Stomach smooth muscle (tissue), 2 donors: ENCODE results near the gene CPB1.

Source experiments
- H3K27ac ChIP-seq: one replicate; pipeline ENCODE4 v1.7.0; 2013; ENCODE audit warnings: mild to moderate bottlenecking, low read length, inconsistent platforms
- H3K27me3 ChIP-seq, 2 donors: one replicate each; pipeline ENCODE4 v1.7.0; 2013; ENCODE audit warnings: low read length in 2 of 2; ENCODE audit not compliant: insufficient read depth in 2 of 2, control insufficient read depth in 1 of 2
- H3K36me3 ChIP-seq, 2 donors: one replicate each; pipeline ENCODE4 v1.7.0; 2013; ENCODE audit warnings: low read length in 2 of 2; ENCODE audit not compliant: control insufficient read depth in 2 of 2, insufficient read depth in 2 of 2
- H3K4me1 ChIP-seq: one replicate; pipeline ENCODE4 v1.7.0; 2013; ENCODE audit warnings: low read length; ENCODE audit not compliant: control insufficient read depth, insufficient read depth
- H3K4me3 ChIP-seq, 2 donors: one replicate each; pipeline ENCODE4 v1.7.0; 2013; ENCODE audit warnings: low read length in 2 of 2
- H3K9ac ChIP-seq, 2 donors: one replicate each; pipeline ENCODE4 v1.7.0; 2013; ENCODE audit warnings: low read length in 2 of 2, mild to moderate bottlenecking in 1 of 2
- H3K9me3 ChIP-seq, 2 donors: one replicate each; pipeline ENCODE4 v1.7.0; 2013; ENCODE audit warnings: low read length in 2 of 2; ENCODE audit not compliant: control insufficient read depth in 2 of 2
- donor health status: healthy.
- donor health status: Pancreatic carcinoma.

CPB1 gene

GRCh38 chr3:148881286-148881685, 53.7 kb downstream of the CPB1 start:
- Histone ChIP-seq H3K27ac (no peak overlapping the region), H3K9me3 (no peaks in the 10 kb centered on the region), H3K4me1 (no peaks in the 10 kb centered on the region)

GRCh38 chr3:148882288-148882687, 54.7 kb downstream of the CPB1 start:
- no peaks in the 10 kb centered on the region for H3K9me3 ChIP-seq
- no peak overlapping the region for H3K9ac ChIP-seq
- H3K4me1 ChIP-seq: no peaks in the 10 kb centered on the region
- no peak overlapping the region for H3K4me3 ChIP-seq
- H3K27me3 ChIP-seq: no peaks in the 10 kb centered on the region
- H3K36me3 ChIP-seq: no peaks in the 10 kb centered on the region
- no peak overlapping the region for H3K27ac ChIP-seq

More at GRCh38 chr3:148881286-148881685, 53.7 kb downstream of the CPB1 start:
- Histone ChIP-seq H3K27me3 (no peaks in the 10 kb centered on the region), H3K9ac (no peak overlapping the region), H3K36me3 (no peaks in the 10 kb centered on the region), H3K4me3 (no peak overlapping the region)

DNA sequence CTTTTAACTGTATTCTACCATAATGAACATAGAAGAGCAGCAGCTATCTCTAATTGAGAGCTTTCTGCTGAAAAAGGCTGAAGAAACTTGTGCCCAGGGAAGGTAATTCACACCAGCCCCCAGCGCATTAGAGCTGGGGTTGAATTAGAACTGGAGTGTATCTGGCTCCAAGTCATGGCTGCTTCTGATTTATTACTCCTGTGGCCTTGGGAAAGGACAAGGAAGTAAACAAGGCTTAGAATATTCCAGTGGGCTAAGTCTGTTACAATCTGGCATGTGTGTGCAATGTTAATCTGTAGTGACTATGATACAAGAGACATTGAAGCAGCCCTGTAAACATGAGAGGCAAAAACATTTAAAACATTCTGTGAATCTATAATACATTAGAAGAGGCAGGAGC, 55.6 kb downstream of the CPB1 start:
- H3K27ac ChIP-seq: no peak overlapping the region
- H3K27me3 ChIP-seq: no peaks in the 10 kb centered on the region

GRCh38 chr3:148884261-148884660, 56.6 kb downstream of the CPB1 start:
- Histone ChIP-seq H3K4me1 (no peaks in the 10 kb centered on the region), H3K27ac (no peak overlapping the region), H3K9ac (no peak overlapping the region), H3K27me3 (no peaks in the 10 kb centered on the region), H3K36me3 (no peaks in the 10 kb centered on the region), H3K9me3 (no peaks in the 10 kb centered on the region), H3K4me3 (no peak overlapping the region)

More for the DNA sequence above, 55.6 kb downstream of the CPB1 start:
- Histone ChIP-seq H3K9ac (no peak overlapping the region), H3K36me3 (no peaks in the 10 kb centered on the region), H3K4me3 (no peak overlapping the region), H3K9me3 (no peaks in the 10 kb centered on the region), H3K4me1 (no peaks in the 10 kb centered on the region)

DNA sequence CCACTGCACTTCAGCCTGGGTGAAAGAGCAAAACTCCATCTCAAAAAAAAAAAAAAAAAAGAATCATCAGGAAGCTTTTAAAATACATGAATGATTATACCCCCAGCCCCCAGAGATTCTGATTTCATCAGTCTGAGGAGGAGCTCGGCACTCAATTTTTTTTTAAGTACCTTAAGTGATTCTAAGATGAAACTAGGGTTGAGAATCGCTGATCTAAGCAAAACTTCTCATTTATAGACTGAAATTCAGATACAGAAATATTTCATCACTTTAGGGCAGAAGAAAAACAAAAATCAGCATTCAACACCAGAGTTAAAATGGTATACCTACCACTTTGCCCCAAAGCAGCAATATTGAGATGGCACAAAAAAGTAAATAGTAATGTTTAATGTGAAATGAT, 62.2 kb downstream of the CPB1 start:
- no peak overlapping the region for H3K9ac ChIP-seq
- H3K4me1 ChIP-seq: no peaks in the 10 kb centered on the region
- H3K9me3 ChIP-seq: no peaks in the 10 kb centered on the region
- H3K4me3 ChIP-seq: no peak overlapping the region
- no peaks in the 10 kb centered on the region for H3K27me3 ChIP-seq
- H3K27ac ChIP-seq: no peak overlapping the region
- no peaks in the 10 kb centered on the region for H3K36me3 ChIP-seq

- H3K27me3 ChIP-seq: no peaks in the 10 kb centered on the region
- H3K27ac ChIP-seq: no peak overlapping the region
- H3K9me3 ChIP-seq: no peaks in the 10 kb centered on the region
- H3K36me3 ChIP-seq: no peaks in the 10 kb centered on the region
- H3K9ac ChIP-seq: no peak overlapping the region
- no peaks in the 10 kb centered on the region for H3K4me1 ChIP-seq
- H3K4me3 ChIP-seq: no peak overlapping the region
Measured at GRCh38 chr3:148896062-148896461, 68.5 kb downstream of the CPB1 start.

DNA sequence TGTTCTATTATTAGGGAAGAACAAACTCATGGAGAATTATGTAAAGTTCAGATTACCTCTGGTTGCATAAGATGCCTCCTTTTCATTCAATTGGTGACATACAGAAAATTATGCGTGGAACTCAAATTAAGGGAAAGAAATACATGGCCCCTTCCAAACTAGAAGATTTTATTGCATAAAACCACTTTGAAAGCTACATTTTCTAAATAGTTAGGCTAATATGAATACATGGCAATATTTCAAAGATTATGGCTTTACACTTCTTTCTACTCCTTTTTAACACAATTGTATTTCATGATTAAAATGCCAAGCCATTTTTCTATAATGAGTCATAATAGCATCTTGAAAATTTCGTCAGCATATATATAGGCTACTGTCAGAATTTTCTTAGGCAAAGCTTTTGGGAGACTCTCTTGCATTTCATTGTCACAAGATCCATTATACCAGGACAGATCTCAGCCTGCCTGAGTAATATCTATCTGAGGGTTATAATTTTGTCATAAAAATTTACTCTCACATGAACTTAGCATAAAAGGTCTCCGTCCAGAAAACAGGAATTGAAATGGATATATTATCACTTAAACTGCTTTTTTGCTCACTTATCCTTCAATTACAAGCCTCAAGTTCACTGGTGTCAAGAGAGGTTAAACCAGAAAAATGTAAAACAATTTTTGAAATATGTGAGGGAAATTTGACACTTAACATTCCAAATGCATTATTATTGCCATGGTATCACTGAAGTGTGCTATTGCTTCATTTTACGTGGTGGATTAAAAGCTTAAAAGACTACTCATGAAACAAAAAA, 74.6 kb downstream of the CPB1 start:
- H3K9ac ChIP-seq: no peak overlapping the region
- no peaks in the 10 kb centered on the region for H3K36me3 ChIP-seq
- H3K9me3 ChIP-seq: no peaks in the 10 kb centered on the region
- H3K27ac ChIP-seq: no peak overlapping the region
- H3K4me3 ChIP-seq: no peak overlapping the region
- H3K27me3 ChIP-seq: peaks cover 0 to 2% of the 10 kb centered on the region in 2 donors
- H3K4me1 ChIP-seq: no peaks in the 10 kb centered on the region

GRCh38 chr3:148903022-148903442, 75.4 kb downstream of the CPB1 start:
- Histone ChIP-seq H3K9me3 (no peaks in the 10 kb centered on the region), H3K4me3 (no peak overlapping the region), H3K36me3 (no peaks in the 10 kb centered on the region), H3K27ac (no peak overlapping the region), H3K9ac (no peak overlapping the region), H3K4me1 (no peaks in the 10 kb centered on the region), H3K27me3 (peaks cover 0 to 2% of the 10 kb centered on the region in 2 donors)

GRCh38 chr3:148903941-148904340, 76.3 kb downstream of the CPB1 start:
- no peak overlapping the region for H3K27ac ChIP-seq

DNA sequence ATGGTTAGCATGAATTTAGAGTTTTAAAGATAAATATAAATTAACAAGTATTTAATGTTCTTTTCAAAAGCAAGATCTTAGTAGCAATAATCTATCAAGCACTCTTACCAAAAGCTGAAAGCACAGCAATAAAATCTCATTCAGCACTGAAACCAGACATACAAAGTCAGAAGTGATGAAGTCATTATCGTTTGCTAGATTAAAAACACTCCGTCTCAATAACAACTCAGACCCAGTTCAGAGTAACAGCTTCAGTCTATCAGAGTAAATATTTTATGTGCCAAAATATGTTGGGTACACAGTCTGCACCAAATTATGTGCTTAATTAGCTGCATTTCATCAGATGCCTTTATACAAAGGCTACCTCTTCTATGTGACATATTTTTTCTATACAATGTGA, 79.1 kb downstream of the CPB1 start:
- no peak overlapping the region for H3K9ac ChIP-seq
- H3K36me3 ChIP-seq: no peaks in the 10 kb centered on the region
- no peak overlapping the region for H3K4me3 ChIP-seq
- no peaks in the 10 kb centered on the region for H3K9me3 ChIP-seq
- peaks cover 0 to 4% of the 10 kb centered on the region in 2 donors for H3K27me3 ChIP-seq
- no peaks in the 10 kb centered on the region for H3K4me1 ChIP-seq
- no peak overlapping the region for H3K27ac ChIP-seq

More at GRCh38 chr3:148903941-148904340, 76.3 kb downstream of the CPB1 start:
- Histone ChIP-seq H3K9ac (no peak overlapping the region), H3K9me3 (no peaks in the 10 kb centered on the region), H3K36me3 (no peaks in the 10 kb centered on the region), H3K4me1 (no peaks in the 10 kb centered on the region), H3K4me3 (no peak overlapping the region), H3K27me3 (peaks cover 0 to 4% of the 10 kb centered on the region in 2 donors)
